ENCODE measurements around the gene AZIN2.
A peak's percentile ranks its signal among the peaks of the same experiment; 100 is the strongest.

The AZIN2 gene

DNA sequence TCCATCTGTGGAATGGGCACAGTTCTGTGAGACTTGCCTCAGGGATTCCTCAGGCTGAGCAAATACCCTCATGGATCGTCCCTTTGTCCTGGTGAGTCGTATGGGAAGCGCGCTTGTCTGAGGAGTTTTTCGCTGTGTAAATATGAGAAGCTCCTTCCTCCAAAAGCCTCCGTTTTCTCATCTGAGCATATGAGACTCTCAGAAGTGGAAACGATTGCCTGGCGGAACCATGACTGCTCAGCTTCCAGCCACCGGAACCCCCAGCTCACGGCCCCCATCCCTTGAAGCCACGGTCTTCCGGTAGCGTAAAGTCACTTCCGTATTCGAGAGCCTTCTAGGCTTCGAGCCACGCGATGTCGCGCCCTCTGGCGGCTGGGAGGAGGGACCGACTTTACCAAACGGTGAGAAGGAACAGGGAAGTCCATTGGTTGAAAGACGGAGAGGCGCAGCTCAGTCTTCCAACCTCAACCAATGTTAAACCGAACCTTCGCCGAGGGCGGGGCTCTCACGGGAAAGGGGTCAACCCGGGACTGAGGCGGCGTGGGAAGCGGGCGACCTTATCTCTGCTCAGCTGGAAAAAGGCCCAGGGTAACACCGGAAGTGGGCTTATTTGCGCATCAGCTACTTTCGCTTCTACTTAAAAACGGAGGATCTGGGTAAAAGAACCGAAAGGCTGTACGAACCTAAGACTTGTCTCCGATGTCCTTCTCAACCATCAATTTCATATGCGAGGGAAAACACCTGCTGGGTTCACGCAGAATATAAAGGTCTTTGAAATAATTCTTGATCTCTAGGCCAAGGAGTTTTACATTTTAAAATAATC lies 46.3 kb downstream of the AZIN2 start:
- Histone ChIP-seq H3K27me3 (no peaks in the 10 kb centered on the region), H3K36me3 (peaks cover 0 to 3% (median 0%) of the 10 kb centered on the region in 3 donors), H3K27ac (peak overlapping the region; percentile 59 to 83), H3K4me3 (peak overlapping the region; percentile 62 to 65), H3K4me1 (peaks cover 0 to 16% (median 7%) of the 10 kb centered on the region in 4 donors), H3K9me3 (no peaks in the 10 kb centered on the region)
- TF ChIP-seq CTCF (IDR thresholded peaks at IDR 0.05), result peak; percentile 84 to 88
- peak; percentile 99 for DNase-seq
- intact Hi-C loops (cut with DNase I; ENCODE audit: low total_unique reads), result no loop called here

- no peak for TF ChIP-seq CTCF (IDR thresholded peaks at IDR 0.05)
- Histone ChIP-seq H3K4me3 (no peak overlapping the region), H3K36me3 (peaks cover 0 to 13% (median 0%) of the 10 kb centered on the region in 3 donors), H3K27me3 (no peaks in the 10 kb centered on the region), H3K4me1 (peaks cover 0 to 16% (median 7%) of the 10 kb centered on the region in 4 donors), H3K9me3 (no peaks in the 10 kb centered on the region), H3K27ac (no peak overlapping the region)
- intact Hi-C loops (cut with DNase I; ENCODE audit: low total_unique reads), result loop anchor here (2.0 kb wide), 1 partner anchor 54 kb away; the partner anchor contains the start of gene TRIM62
- DNase-seq, result no peak
Measured at GRCh38 chr1:33128781-33129180, 47.8 kb downstream of the AZIN2 start.

GRCh38 chr1:33130297-33130696 lies 49.3 kb downstream of the AZIN2 start:
- H3K4me1 ChIP-seq, result peaks cover 0 to 16% (median 7%) of the 10 kb centered on the region in 4 donors
- no peak for DNase-seq
- no peak overlapping the region for H3K4me3 ChIP-seq
- intact Hi-C loops (cut with DNase I; ENCODE audit: low total_unique reads), result no loop called here
- no peak overlapping the region for H3K27ac ChIP-seq
- TF ChIP-seq CTCF (IDR thresholded peaks at IDR 0.05), result no peak
- H3K27me3 ChIP-seq, result no peaks in the 10 kb centered on the region
- H3K36me3 ChIP-seq, result peaks cover 0 to 13% (median 0%) of the 10 kb centered on the region in 3 donors
- no peaks in the 10 kb centered on the region for H3K9me3 ChIP-seq

DNA sequence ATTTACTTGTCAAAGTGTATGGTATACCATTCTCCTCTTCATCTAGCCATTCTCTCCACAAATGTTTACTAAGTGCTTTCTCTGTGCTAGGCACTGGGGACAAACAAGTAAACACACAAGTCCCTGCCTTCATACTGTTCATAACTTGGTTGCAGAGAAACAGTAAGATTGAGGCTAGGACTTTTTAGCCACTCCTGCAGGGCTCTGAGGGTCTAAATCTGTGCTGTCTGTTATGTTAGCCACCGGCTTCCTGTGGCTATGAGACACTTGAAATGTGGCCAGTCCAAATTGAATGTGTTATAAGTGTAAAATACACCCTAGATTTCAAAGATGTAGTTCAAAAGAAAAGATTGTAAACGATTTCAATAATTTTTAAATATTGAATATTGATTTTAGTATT lies 50.2 kb downstream of the AZIN2 start:
- intact Hi-C loops (cut with DNase I; ENCODE audit: low total_unique reads), result no loop called here
- TF ChIP-seq CTCF (IDR thresholded peaks at IDR 0.05), result no peak

DNA sequence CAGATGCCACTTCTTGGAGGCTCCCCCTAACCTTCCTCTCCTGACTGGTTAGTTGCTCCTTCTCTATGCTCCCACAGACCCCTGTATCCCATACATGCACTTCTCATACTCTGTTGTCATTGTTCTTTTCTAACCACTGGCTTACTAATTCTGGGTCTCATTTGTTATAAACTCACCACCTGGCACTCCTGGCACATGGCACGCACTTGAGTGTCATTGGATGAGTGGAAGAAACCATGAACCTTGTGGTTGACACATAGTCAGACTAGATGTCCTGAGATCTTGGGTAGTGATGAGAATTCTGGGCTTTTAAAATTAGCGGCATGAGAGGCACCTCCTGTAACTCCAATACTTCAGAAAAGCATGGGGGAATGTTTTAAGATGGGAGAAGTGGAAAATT lies 51.6 kb downstream of the AZIN2 start:
- no peak for TF ChIP-seq CTCF (IDR thresholded peaks at IDR 0.05)
- no peaks in the 10 kb centered on the region for H3K27me3 ChIP-seq
- H3K4me1 ChIP-seq, result peaks cover 0 to 8% (median 3%) of the 10 kb centered on the region in 4 donors
- H3K4me3 ChIP-seq, result no peak overlapping the region
- no peak for DNase-seq
- H3K36me3 ChIP-seq, result peaks cover 0 to 13% (median 0%) of the 10 kb centered on the region in 3 donors
- intact Hi-C loops (cut with DNase I; ENCODE audit: low total_unique reads), result no loop called here
- no peak overlapping the region for H3K27ac ChIP-seq
- H3K9me3 ChIP-seq, result no peaks in the 10 kb centered on the region

More for the DNA sequence above, 50.2 kb downstream of the AZIN2 start:
- no peak overlapping the region for H3K4me3 ChIP-seq
- peaks cover 0 to 13% (median 0%) of the 10 kb centered on the region in 3 donors for H3K36me3 ChIP-seq
- H3K27ac ChIP-seq, result no peak overlapping the region
- H3K9me3 ChIP-seq, result no peaks in the 10 kb centered on the region
- H3K4me1 ChIP-seq, result peaks cover 0 to 14% (median 7%) of the 10 kb centered on the region in 4 donors
- no peaks in the 10 kb centered on the region for H3K27me3 ChIP-seq
- DNase-seq, result no peak

All from tibial artery (tissue), 4 donors.